ENCODE data around the gene GAB2. TPM values are rescaled to one million over a fixed set of nuclear protein-coding genes. Genes with fewer than 3 reads are reported as not detected.

GAB2 gene
- total RNA-seq, 4 donors from 2014 or later = 15.9 to 82.3 (median 21.1) TPM

DNA sequence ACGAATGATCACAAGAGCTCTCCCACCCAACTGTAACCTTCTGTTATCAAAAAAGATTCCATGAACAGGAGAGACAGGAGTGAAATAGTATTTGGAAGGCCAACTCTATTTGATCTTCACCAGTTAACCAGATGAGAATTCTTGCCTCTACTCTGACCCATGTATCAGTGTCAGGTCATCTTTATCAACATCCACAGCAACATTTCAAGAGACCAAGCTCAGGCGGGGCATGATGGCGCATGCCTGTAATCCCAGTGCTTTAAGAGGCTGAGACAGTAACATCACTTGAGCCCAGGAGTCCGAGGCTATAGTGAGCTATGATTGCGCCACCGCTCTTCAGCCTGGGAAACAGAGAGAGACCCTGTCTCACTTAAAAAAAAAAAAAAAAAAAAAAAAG lies 62.3 kb downstream of the GAB2 start:
- TF ChIP-seq, protein P1, sequence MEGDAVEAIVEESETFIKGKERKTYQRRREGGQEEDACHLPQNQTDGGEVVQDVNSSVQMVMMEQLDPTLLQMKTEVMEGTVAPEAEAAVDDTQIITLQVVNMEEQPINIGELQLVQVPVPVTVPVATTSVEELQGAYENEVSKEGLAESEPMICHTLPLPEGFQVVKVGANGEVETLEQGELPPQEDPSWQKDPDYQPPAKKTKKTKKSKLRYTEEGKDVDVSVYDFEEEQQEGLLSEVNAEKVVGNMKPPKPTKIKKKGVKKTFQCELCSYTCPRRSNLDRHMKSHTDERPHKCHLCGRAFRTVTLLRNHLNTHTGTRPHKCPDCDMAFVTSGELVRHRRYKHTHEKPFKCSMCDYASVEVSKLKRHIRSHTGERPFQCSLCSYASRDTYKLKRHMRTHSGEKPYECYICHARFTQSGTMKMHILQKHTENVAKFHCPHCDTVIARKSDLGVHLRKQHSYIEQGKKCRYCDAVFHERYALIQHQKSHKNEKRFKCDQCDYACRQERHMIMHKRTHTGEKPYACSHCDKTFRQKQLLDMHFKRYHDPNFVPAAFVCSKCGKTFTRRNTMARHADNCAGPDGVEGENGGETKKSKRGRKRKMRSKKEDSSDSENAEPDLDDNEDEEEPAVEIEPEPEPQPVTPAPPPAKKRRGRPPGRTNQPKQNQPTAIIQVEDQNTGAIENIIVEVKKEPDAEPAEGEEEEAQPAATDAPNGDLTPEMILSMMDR (IDR thresholded peaks at IDR 0.05) = no peak
- TF ChIP-seq POLR2A (IDR thresholded peaks at IDR 0.05) = no peak
- intact Hi-C loops (cut with DNase I; ENCODE audit: low total_unique reads) = no loop called here
- Histone ChIP-seq H3K4me1 (no peaks in the 10 kb centered on the region), H3K36me3 (no peaks in the 10 kb centered on the region), H3K27ac (no peak overlapping the region), H3K9me3 (no peaks in the 10 kb centered on the region), H3K27me3 (no peaks in the 10 kb centered on the region), H3K4me3 (no peak overlapping the region)
- DNase-seq = no peak

DNA sequence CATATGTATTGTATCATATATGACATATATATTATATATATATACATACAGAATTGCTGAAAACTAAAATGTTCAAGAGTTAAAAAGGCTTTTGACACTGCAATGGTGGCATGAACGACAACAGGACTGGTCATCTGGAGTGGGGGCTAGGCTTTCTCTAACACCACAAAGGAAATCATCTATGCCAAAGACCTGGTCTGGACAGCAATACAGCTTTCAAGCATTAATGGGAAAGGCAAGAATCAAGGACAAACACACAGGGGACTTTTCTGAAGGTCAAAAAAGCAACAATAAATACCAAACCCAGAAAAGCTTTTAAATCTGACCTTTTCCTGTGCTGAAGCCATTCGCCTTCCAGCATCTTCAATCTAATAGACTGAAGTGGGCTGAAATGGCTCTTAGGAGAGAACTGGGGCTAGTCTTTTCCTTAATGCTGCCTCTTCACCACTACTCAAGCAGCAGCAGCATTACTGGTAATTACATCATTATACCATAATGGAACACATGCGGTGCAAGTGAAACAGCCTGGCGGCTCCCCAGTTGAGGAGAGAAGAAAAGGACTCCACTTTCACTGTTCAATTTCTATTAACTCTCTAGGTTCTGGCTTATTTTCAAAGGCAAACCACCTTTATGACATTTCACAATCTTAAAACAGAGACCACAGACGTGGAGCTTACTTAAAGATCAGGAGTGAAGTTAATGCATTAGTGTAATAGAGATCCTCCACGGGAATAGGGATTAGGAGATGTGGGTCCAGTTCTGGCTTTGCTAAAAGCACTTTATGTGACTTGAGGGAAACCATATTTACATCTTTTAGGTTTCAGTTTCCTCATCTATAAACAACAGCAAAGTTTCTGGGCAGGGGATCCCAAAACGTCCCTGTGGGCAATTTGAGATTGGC lies 63.0 kb downstream of the GAB2 start:
- H3K36me3 ChIP-seq = no peaks in the 10 kb centered on the region
- H3K4me1 ChIP-seq = no peaks in the 10 kb centered on the region
- DNase-seq = no peak
- no peak overlapping the region for H3K27ac ChIP-seq
- no peaks in the 10 kb centered on the region for H3K9me3 ChIP-seq
- no peak overlapping the region for H3K4me3 ChIP-seq
- no peaks in the 10 kb centered on the region for H3K27me3 ChIP-seq
- no peak for TF ChIP-seq POLR2A (IDR thresholded peaks at IDR 0.05)
- TF ChIP-seq, protein P1 (IDR thresholded peaks at IDR 0.05) = no peak
- intact Hi-C loops (cut with DNase I; ENCODE audit: low total_unique reads) = no loop called here

DNA sequence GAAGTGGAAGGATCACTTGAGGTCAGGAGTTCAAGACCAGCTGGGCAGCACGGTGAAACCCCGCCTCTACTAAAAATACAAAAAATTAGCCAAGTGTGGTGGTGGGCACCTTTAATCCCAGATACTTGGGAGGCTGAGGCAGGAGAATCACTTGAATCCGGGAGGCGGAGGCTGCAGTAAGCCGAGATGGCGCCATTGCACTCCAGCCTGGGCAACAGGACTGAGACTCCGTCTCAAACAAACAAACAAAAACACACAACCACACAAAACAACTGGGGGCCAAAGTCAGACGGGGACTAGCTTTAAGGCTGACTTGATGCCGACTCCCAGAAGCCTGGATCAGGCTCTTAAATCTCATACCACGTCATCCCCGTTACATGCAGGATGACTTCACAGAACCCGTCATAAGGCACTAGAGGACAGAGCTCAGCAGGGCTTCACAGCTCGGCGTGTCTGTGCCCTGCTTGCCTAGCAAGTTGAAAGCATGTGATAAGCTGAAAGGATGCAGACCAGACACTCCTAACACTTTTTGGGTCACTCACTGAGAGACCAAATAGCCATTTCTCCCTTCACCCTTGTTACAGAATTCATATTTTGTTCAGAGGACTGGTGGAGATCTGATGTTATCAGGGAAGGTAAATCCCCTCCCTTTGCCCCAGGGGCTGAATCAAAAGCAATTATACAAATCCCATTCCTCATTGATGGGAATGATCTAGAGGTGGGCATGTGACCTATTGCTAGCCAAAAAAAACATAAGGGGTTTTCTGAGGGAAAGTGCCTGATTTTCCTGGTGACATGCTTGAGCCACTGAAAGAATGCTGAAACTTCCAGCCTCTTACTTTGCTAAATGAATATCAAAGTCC lies 65.4 kb downstream of the GAB2 start:
- H3K36me3 ChIP-seq = no peaks in the 10 kb centered on the region
- intact Hi-C loops (cut with DNase I; ENCODE audit: low total_unique reads) = no loop called here
- H3K4me3 ChIP-seq = no peak overlapping the region
- H3K9me3 ChIP-seq = no peaks in the 10 kb centered on the region
- peaks cover 0 to 9% of the 10 kb centered on the region in 2 donors for H3K4me1 ChIP-seq
- TF ChIP-seq, protein P1 (IDR thresholded peaks at IDR 0.05) = no peak
- TF ChIP-seq POLR2A (IDR thresholded peaks at IDR 0.05) = no peak
- no peak for DNase-seq
- no peaks in the 10 kb centered on the region for H3K27me3 ChIP-seq
- H3K27ac ChIP-seq = peak overlapping the region; percentile 13 to 53

DNA sequence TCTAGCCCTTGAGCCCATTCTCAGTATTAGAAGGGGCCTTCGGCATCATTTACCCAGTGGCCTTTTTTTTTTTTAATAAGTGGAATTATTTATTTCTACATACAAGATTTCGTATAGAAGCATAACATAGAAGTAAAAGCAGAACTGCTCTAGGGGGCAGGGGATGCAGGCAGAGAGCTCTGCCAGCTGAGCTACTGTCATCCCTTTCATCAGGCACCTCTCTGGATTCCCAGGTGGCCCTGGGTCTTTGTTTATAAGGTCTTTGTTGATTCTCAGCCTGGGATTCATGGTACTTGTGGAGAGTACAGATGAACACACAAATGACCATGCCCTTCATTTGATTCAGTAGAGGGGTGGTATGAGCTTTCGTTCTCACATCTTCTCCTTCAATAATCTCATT lies 66.4 kb downstream of the GAB2 start:
- intact Hi-C loops (cut with DNase I; ENCODE audit: low total_unique reads) = no loop called here
- H3K27ac ChIP-seq = peak overlapping the region; percentile 53 to 80
- H3K36me3 ChIP-seq = no peaks in the 10 kb centered on the region
- H3K27me3 ChIP-seq = no peaks in the 10 kb centered on the region
- H3K9me3 ChIP-seq = no peaks in the 10 kb centered on the region
- DNase-seq = no peak
- peaks cover 0 to 9% of the 10 kb centered on the region in 2 donors for H3K4me1 ChIP-seq
- H3K4me3 ChIP-seq = peak overlapping the region in 1 of 2 donors; percentile 25
- TF ChIP-seq POLR2A (IDR thresholded peaks at IDR 0.05) = no peak
- TF ChIP-seq, protein P1 (IDR thresholded peaks at IDR 0.05) = no peak
